ENCODE results near the gene BNIP3.

The BNIP3 gene

GRCh38 chr10:131949041-131949862, 32.5 kb downstream of the BNIP3 start:
- no peak overlapping the region for H3K27ac ChIP-seq (ENCODE audit: low read depth, low read length)
- peaks cover 6% of the 10 kb centered on the region; the same call in 1 of the 2 replicates for H3K4me1 ChIP-seq (ENCODE audit: control insufficient read depth, insufficient read depth, low read length)
- no peak overlapping the region for H3K9ac ChIP-seq (ENCODE audit: low read length)
- no peaks in the 10 kb centered on the region for H3K9me3 ChIP-seq (ENCODE audit: control insufficient read depth, insufficient read depth, low read depth, low read length)
- H3K36me3 ChIP-seq (ENCODE audit: control insufficient read depth, insufficient read depth, low read length), result peaks cover 82% of the 10 kb centered on the region
- no peaks in the 10 kb centered on the region for H3K27me3 ChIP-seq (ENCODE audit: control insufficient read depth, insufficient read depth, low read length)
- no peak overlapping the region for H3K4me3 ChIP-seq (ENCODE audit: low read depth, low read length)

- no peak overlapping the region for H3K4me3 ChIP-seq (ENCODE audit: low read depth, low read length)
- H3K27ac ChIP-seq (ENCODE audit: low read depth, low read length), result no peak overlapping the region
- H3K9ac ChIP-seq (ENCODE audit: low read length), result no peak overlapping the region
- peaks cover 6% of the 10 kb centered on the region; the same call in 1 of the 2 replicates for H3K4me1 ChIP-seq (ENCODE audit: control insufficient read depth, insufficient read depth, low read length)
- H3K27me3 ChIP-seq (ENCODE audit: control insufficient read depth, insufficient read depth, low read length), result no peaks in the 10 kb centered on the region
- H3K9me3 ChIP-seq (ENCODE audit: control insufficient read depth, insufficient read depth, low read depth, low read length), result no peaks in the 10 kb centered on the region
- peaks cover 81% of the 10 kb centered on the region for H3K36me3 ChIP-seq (ENCODE audit: control insufficient read depth, insufficient read depth, low read length)
Observed at GRCh38 chr10:131948501-131948900, 33.2 kb downstream of the BNIP3 start.

GRCh38 chr10:131947631-131948347, 33.9 kb downstream of the BNIP3 start:
- no peak overlapping the region for H3K27ac ChIP-seq (ENCODE audit: low read depth, low read length)

GRCh38 chr10:131946880-131947279, 34.8 kb downstream of the BNIP3 start:
- Histone ChIP-seq H3K4me3 (ENCODE audit: low read depth, low read length) (no peak overlapping the region), H3K4me1 (ENCODE audit: control insufficient read depth, insufficient read depth, low read length) (peaks cover 6% of the 10 kb centered on the region; the same call in 1 of the 2 replicates), H3K9ac (ENCODE audit: low read length) (no peak overlapping the region), H3K27ac (ENCODE audit: low read depth, low read length) (no peak overlapping the region), H3K9me3 (ENCODE audit: control insufficient read depth, insufficient read depth, low read depth, low read length) (no peaks in the 10 kb centered on the region), H3K27me3 (ENCODE audit: control insufficient read depth, insufficient read depth, low read length) (no peaks in the 10 kb centered on the region), H3K36me3 (ENCODE audit: control insufficient read depth, insufficient read depth, low read length) (peaks cover 80% of the 10 kb centered on the region)

More at GRCh38 chr10:131947631-131948347, 33.9 kb downstream of the BNIP3 start:
- H3K9ac ChIP-seq (ENCODE audit: low read length), result no peak overlapping the region
- H3K36me3 ChIP-seq (ENCODE audit: control insufficient read depth, insufficient read depth, low read length), result peaks cover 77% of the 10 kb centered on the region
- no peaks in the 10 kb centered on the region for H3K9me3 ChIP-seq (ENCODE audit: control insufficient read depth, insufficient read depth, low read depth, low read length)
- no peak overlapping the region for H3K4me3 ChIP-seq (ENCODE audit: low read depth, low read length)
- no peaks in the 10 kb centered on the region for H3K27me3 ChIP-seq (ENCODE audit: control insufficient read depth, insufficient read depth, low read length)
- H3K4me1 ChIP-seq (ENCODE audit: control insufficient read depth, insufficient read depth, low read length), result peaks cover 6% of the 10 kb centered on the region; the same call in 1 of the 2 replicates

- H3K9ac ChIP-seq (ENCODE audit: low read length), result no peak overlapping the region
- no peak overlapping the region for H3K27ac ChIP-seq (ENCODE audit: low read depth, low read length)
- H3K9me3 ChIP-seq (ENCODE audit: control insufficient read depth, insufficient read depth, low read depth, low read length), result no peaks in the 10 kb centered on the region
- peaks cover 80% of the 10 kb centered on the region for H3K36me3 ChIP-seq (ENCODE audit: control insufficient read depth, insufficient read depth, low read length)
- no peak overlapping the region for H3K4me3 ChIP-seq (ENCODE audit: low read depth, low read length)
- H3K4me1 ChIP-seq (ENCODE audit: control insufficient read depth, insufficient read depth, low read length), result peaks cover 6% of the 10 kb centered on the region; the same call in 1 of the 2 replicates
- H3K27me3 ChIP-seq (ENCODE audit: control insufficient read depth, insufficient read depth, low read length), result no peaks in the 10 kb centered on the region
Observed at GRCh38 chr10:131946321-131946751, 35.4 kb downstream of the BNIP3 start.

GRCh38 chr10:131944976-131945695, 36.6 kb downstream of the BNIP3 start:
- peaks cover 80% of the 10 kb centered on the region for H3K36me3 ChIP-seq (ENCODE audit: control insufficient read depth, insufficient read depth, low read length)
- H3K4me1 ChIP-seq (ENCODE audit: control insufficient read depth, insufficient read depth, low read length), result peaks cover 6% of the 10 kb centered on the region; the same call in 1 of the 2 replicates
- H3K9me3 ChIP-seq (ENCODE audit: control insufficient read depth, insufficient read depth, low read depth, low read length), result no peaks in the 10 kb centered on the region
- H3K27ac ChIP-seq (ENCODE audit: low read depth, low read length), result no peak overlapping the region
- H3K9ac ChIP-seq (ENCODE audit: low read length), result no peak overlapping the region
- H3K27me3 ChIP-seq (ENCODE audit: control insufficient read depth, insufficient read depth, low read length), result no peaks in the 10 kb centered on the region
- H3K4me3 ChIP-seq (ENCODE audit: low read depth, low read length), result no peak overlapping the region

GRCh38 chr10:131944412-131944811, 37.3 kb downstream of the BNIP3 start:
- peaks cover 77% of the 10 kb centered on the region for H3K36me3 ChIP-seq (ENCODE audit: control insufficient read depth, insufficient read depth, low read length)
- H3K9me3 ChIP-seq (ENCODE audit: control insufficient read depth, insufficient read depth, low read depth, low read length), result no peaks in the 10 kb centered on the region
- H3K9ac ChIP-seq (ENCODE audit: low read length), result no peak overlapping the region
- H3K4me3 ChIP-seq (ENCODE audit: low read depth, low read length), result no peak overlapping the region
- no peaks in the 10 kb centered on the region for H3K27me3 ChIP-seq (ENCODE audit: control insufficient read depth, insufficient read depth, low read length)
- peaks cover 6% of the 10 kb centered on the region; the same call in 1 of the 2 replicates for H3K4me1 ChIP-seq (ENCODE audit: control insufficient read depth, insufficient read depth, low read length)
- H3K27ac ChIP-seq (ENCODE audit: low read depth, low read length), result no peak overlapping the region

- H3K27ac ChIP-seq (ENCODE audit: low read depth, low read length), result no peak overlapping the region
- no peaks in the 10 kb centered on the region for H3K27me3 ChIP-seq (ENCODE audit: control insufficient read depth, insufficient read depth, low read length)
- peaks cover 6% of the 10 kb centered on the region; the same call in 1 of the 2 replicates for H3K4me1 ChIP-seq (ENCODE audit: control insufficient read depth, insufficient read depth, low read length)
- no peak overlapping the region for H3K9ac ChIP-seq (ENCODE audit: low read length)
- no peaks in the 10 kb centered on the region for H3K9me3 ChIP-seq (ENCODE audit: control insufficient read depth, insufficient read depth, low read depth, low read length)
- no peak overlapping the region for H3K4me3 ChIP-seq (ENCODE audit: low read depth, low read length)
- peaks cover 72% of the 10 kb centered on the region for H3K36me3 ChIP-seq (ENCODE audit: control insufficient read depth, insufficient read depth, low read length)
Observed at GRCh38 chr10:131943021-131943814, 38.5 kb downstream of the BNIP3 start.

GRCh38 chr10:131942455-131942854, 39.3 kb downstream of the BNIP3 start:
- H3K27ac ChIP-seq (ENCODE audit: low read depth, low read length), result no peak overlapping the region
- H3K9ac ChIP-seq (ENCODE audit: low read length), result no peak overlapping the region
- no peaks in the 10 kb centered on the region for H3K27me3 ChIP-seq (ENCODE audit: control insufficient read depth, insufficient read depth, low read length)
- H3K36me3 ChIP-seq (ENCODE audit: control insufficient read depth, insufficient read depth, low read length), result peaks cover 72% of the 10 kb centered on the region
- no peak overlapping the region for H3K4me3 ChIP-seq (ENCODE audit: low read depth, low read length)
- H3K9me3 ChIP-seq (ENCODE audit: control insufficient read depth, insufficient read depth, low read depth, low read length), result no peaks in the 10 kb centered on the region
- peaks cover 2% of the 10 kb centered on the region; the same call in 1 of the 2 replicates for H3K4me1 ChIP-seq (ENCODE audit: control insufficient read depth, insufficient read depth, low read length)

- Histone ChIP-seq H3K27ac (ENCODE audit: low read depth, low read length) (no peak overlapping the region), H3K4me1 (ENCODE audit: control insufficient read depth, insufficient read depth, low read length) (peaks cover 9% of the 10 kb centered on the region; the same call in 1 of the 2 replicates), H3K27me3 (ENCODE audit: control insufficient read depth, insufficient read depth, low read length) (no peaks in the 10 kb centered on the region), H3K9ac (ENCODE audit: low read length) (no peak overlapping the region), H3K9me3 (ENCODE audit: control insufficient read depth, insufficient read depth, low read depth, low read length) (no peaks in the 10 kb centered on the region), H3K36me3 (ENCODE audit: control insufficient read depth, insufficient read depth, low read length) (peaks cover 58% of the 10 kb centered on the region), H3K4me3 (ENCODE audit: low read depth, low read length) (no peak overlapping the region)
Observed at GRCh38 chr10:131938681-131939080, 43.0 kb downstream of the BNIP3 start.
